ENCODE results near the gene CPNE1.

CPNE1 gene

DNA sequence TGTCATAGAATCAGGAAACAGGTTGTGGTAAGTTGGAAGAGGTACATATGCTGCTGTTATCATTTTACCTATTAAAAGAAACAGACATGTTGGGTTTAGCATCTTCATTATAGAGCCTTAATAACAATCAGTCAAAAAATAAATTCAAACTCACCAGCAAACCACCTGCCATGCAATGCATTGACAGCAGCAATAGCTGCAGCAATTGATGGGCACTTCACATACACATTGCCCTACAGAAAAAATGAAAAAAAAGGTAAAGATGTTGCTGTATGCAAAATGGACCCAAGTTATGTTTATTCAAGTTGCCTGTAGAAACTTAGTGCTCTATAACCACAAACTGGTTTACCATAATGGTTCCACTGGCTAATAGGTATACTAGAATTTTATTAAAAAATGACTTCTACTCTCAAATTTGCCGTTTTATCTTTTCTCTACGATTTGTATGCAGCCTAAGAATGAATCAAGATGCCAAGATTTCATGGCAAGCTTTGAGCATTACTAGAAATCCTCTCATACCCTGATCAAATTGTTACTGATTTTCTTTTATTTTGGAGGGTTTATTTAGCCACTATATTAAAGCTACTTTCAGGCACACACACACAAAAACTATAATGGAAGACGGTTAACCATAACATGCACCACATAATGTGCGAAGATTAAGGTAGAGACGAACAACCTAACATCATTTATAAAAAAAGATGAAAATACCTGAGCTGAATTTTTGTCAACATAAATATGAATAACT lies 40.0 kb upstream of the CPNE1 start:
- TF ChIP-seq Cebpa-rat (IDR thresholded peaks at IDR 0.05), result no peak
- H3K36me3 ChIP-seq, result peaks cover 83 to 92% (median 88%) of the 10 kb centered on the region in 11 experiments
- peaks cover 11 to 26% (median 16%) of the 10 kb centered on the region in 10 experiments for H3K4me1 ChIP-seq
- H3K4me2 ChIP-seq, result no peak overlapping the region
- H3K27me3 ChIP-seq, result no peaks in the 10 kb centered on the region
- H3K9me3 ChIP-seq (replicated peaks in 1 of 11), result no peaks in the 10 kb centered on the region
- no peak overlapping the region for H3K27ac ChIP-seq
- H3K9ac ChIP-seq, result no peak overlapping the region
- no peak overlapping the region for H3K4me3 ChIP-seq
- H4K20me1 ChIP-seq, result peaks cover 95 to 100% (median 98%) of the 10 kb centered on the region in 11 experiments

- H3K9ac ChIP-seq, result no peak overlapping the region
- 0 out of 22 replicates have a peak overlapping the region, but pooled peaks of 1 of the 11 experiments have one; percentile 13 for H3K27ac ChIP-seq
- TF ChIP-seq Cebpa-rat (IDR thresholded peaks at IDR 0.05), result no peak
- H3K36me3 ChIP-seq, result peaks cover 67 to 75% (median 72%) of the 10 kb centered on the region in 11 experiments
- H3K9me3 ChIP-seq (replicated peaks in 1 of 11), result no peaks in the 10 kb centered on the region
- no peak overlapping the region for H3K4me3 ChIP-seq
- H4K20me1 ChIP-seq, result peaks cover 79 to 86% (median 81%) of the 10 kb centered on the region in 11 experiments
- H3K4me1 ChIP-seq, result peaks cover 16 to 32% (median 21%) of the 10 kb centered on the region in 10 experiments
- no peaks in the 10 kb centered on the region for H3K27me3 ChIP-seq
- H3K4me2 ChIP-seq, result no peak overlapping the region
Measured at GRCh38 chr20:35702824-35703695, 38.4 kb upstream of the CPNE1 start.

DNA sequence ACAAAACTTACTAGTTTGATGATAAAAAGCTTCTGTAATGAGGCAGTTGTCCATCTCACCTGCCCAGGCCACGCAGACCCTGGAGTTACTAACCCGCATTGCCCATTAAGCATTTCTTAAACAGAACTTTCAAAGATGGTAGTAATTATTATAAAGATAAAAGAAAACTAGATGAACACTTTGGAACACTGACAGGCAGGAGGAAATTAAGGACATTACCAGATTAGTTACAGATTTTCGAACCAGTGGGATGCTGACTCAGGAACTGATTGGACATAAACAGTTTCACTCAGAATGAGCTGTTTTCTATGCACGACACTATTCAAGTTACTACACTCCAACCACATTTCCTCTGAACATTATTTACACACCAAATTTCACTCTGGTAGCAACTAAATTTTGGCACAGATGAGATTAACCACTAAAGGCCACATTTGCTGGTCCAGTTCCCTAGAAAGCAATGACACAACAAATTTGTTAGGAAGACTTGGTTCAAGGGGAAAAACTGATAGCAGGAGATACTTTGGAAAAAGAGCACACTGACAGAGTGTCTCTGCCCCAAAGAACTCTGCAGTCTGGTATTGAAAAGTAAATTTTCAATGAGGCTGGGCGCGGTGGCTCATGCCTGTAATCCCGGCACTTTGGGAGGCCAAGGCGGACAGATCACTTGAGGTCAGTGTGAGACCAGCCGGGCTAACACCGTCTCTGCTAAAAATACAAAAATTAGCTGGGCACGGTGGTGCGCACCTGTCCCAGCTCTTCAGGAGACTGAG lies 37.5 kb upstream of the CPNE1 start:
- Histone ChIP-seq H3K4me3 (no peak overlapping the region), H3K4me2 (no peak overlapping the region), H3K9ac (no peak overlapping the region; a peak in 1 of 22 replicates)

DNA sequence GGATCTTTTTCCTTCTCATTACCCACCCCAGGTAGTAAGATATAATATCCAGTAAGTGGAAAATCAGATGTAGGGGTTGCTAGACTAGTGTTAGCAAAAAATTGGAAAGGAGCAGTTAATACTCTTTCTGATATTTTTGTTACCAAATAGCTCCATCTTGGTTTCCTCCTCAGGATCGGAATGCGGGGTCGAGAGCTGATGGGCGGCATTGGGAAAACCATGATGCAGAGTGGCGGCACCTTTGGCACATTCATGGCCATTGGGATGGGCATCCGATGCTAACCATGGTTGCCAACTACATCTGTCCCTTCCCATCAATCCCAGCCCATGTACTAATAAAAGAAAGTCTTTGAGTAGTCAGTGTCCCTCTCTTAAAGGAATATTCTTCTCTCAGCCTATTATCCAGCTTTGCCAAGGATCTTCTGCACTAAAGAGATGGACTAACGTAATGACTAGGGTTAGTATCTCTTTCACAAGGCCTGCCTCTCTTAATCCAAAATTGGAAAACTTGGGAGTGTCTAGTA lies 36.0 kb upstream of the CPNE1 start:
- peak overlapping the region; percentile 85 to 97 (median 92) for H3K9ac ChIP-seq
- peaks cover 48 to 66% (median 57%) of the 10 kb centered on the region in 11 experiments for H3K36me3 ChIP-seq
- peak overlapping the region in 9 of 10 experiments; percentile 73 to 94 (median 85); a peak in 15 of 20 replicates for H3K4me3 ChIP-seq

More for the DNA sequence above, 37.5 kb upstream of the CPNE1 start:
- TF ChIP-seq Cebpa-rat (IDR thresholded peaks at IDR 0.05), result no peak
- Histone ChIP-seq H3K9me3 (replicated peaks in 1 of 11) (no peaks in the 10 kb centered on the region), H3K27ac (0 out of 22 replicates have a peak overlapping the region, but pooled peaks of 1 of the 11 experiments have one; percentile 13), H3K4me1 (peaks cover 25 to 40% (median 29%) of the 10 kb centered on the region in 10 experiments), H3K36me3 (peaks cover 59 to 67% (median 64%) of the 10 kb centered on the region in 11 experiments), H3K27me3 (no peaks in the 10 kb centered on the region), H4K20me1 (peaks cover 71 to 78% (median 73%) of the 10 kb centered on the region in 11 experiments)

GRCh38 chr20:35699957-35700624 lies 35.4 kb upstream of the CPNE1 start:
- peak overlapping the region; percentile 73 to 94 (median 82) for H3K4me3 ChIP-seq
- peaks cover 28 to 46% (median 33%) of the 10 kb centered on the region in 10 experiments for H3K4me1 ChIP-seq
- TF ChIP-seq Cebpa-rat (IDR thresholded peaks at IDR 0.05), result no peak
- peak overlapping the region; percentile 79 to 98 (median 92) for H3K4me2 ChIP-seq
- no peaks in the 10 kb centered on the region for H3K9me3 ChIP-seq (replicated peaks in 1 of 11)
- H3K27me3 ChIP-seq, result no peaks in the 10 kb centered on the region
- H3K9ac ChIP-seq, result peak overlapping the region; percentile 85 to 97 (median 92)
- H4K20me1 ChIP-seq, result peaks cover 49 to 56% (median 52%) of the 10 kb centered on the region in 11 experiments
- H3K36me3 ChIP-seq, result peaks cover 47 to 66% (median 57%) of the 10 kb centered on the region in 11 experiments
- H3K27ac ChIP-seq, result peak overlapping the region; percentile 77 to 93 (median 88)

More for the DNA sequence above, 36.0 kb upstream of the CPNE1 start:
- peaks cover 55 to 62% (median 58%) of the 10 kb centered on the region in 11 experiments for H4K20me1 ChIP-seq
- TF ChIP-seq Cebpa-rat (IDR thresholded peaks at IDR 0.05), result no peak
- H3K27me3 ChIP-seq, result no peaks in the 10 kb centered on the region
- H3K4me2 ChIP-seq, result peak overlapping the region; percentile 79 to 98 (median 92)
- H3K4me1 ChIP-seq, result peaks cover 28 to 46% (median 33%) of the 10 kb centered on the region in 10 experiments
- peak overlapping the region in 2 of 11 experiments; percentile 85 to 88; a peak in 1 of 22 replicates for H3K27ac ChIP-seq
- no peaks in the 10 kb centered on the region for H3K9me3 ChIP-seq (replicated peaks in 1 of 11)

- Histone ChIP-seq H3K4me3 (peak within 1 kb of the TSS; percentile 73 to 94 (median 82)), H3K9me3 (replicated peaks in 1 of 11) (no peaks in the 10 kb centered on the region), H3K36me3 (peaks cover 42 to 66% (median 56%) of the 10 kb centered on the region in 11 experiments), H3K4me1 (peaks cover 28 to 46% (median 33%) of the 10 kb centered on the region in 10 experiments), H4K20me1 (peaks cover 42 to 49% (median 44%) of the 10 kb centered on the region in 11 experiments; a peak in 21 of 22 replicates), H3K27ac (peak within 1 kb of the TSS; percentile 77 to 93 (median 88)), H3K9ac (peak within 1 kb of the TSS; percentile 85 to 97 (median 92)), H3K27me3 (no peaks in the 10 kb centered on the region), H3K4me2 (peak within 1 kb of the TSS; percentile 79 to 98 (median 92))
- no peak for TF ChIP-seq Cebpa-rat (IDR thresholded peaks at IDR 0.05)
Measured at GRCh38 chr20:35699127-35699956, 34.6 kb upstream of the CPNE1 start, which contains the start of the genes NFS1 and ROMO1. NFS1 (minus strand) TSS chr20:35699352; CDS start chr20:35699288, 64 bp downstream. ROMO1 (plus strand) TSS chr20:35699405; CDS start chr20:35699633, 228 bp downstream.
